Measurements from ENCODE around the gene TNFRSF13B. TPM values are rescaled to one million over a fixed set of nuclear protein-coding genes. Genes with fewer than 3 reads are reported as not detected.
"Not testable (repeated sequence)": the region's sequence is repeated elsewhere in the genome, so short reads cannot be mapped to it uniquely, and the experiment has no call there.

Gene TNFRSF13B
- total and polyA plus RNA-seq, 12 donors: 0.18 to 0.48 TPM; not detected in 10

DNA sequence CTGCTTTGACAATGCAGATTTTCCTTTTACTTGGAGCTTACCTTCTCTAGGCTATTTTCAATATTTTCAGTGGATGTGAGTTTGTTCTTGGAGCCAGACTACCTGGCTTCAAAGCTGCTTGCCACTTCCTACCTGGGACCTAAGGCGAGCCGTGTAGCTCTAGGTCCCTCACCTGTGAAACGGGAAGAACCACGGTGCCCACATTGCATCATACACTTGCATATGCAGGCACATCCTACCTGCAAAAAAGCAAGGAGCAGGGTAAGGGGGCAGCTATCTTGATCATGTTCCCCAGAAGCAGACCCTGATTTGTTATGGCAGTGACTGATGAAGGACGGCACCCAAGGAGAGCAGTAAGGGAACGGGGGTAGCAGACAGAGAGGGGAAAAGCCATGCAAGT lies 43.3 kb upstream of the TNFRSF13B start:
- TF ChIP-seq POLR2A (IDR thresholded peaks at IDR 0.05): no peak
- TF ChIP-seq, protein P1, sequence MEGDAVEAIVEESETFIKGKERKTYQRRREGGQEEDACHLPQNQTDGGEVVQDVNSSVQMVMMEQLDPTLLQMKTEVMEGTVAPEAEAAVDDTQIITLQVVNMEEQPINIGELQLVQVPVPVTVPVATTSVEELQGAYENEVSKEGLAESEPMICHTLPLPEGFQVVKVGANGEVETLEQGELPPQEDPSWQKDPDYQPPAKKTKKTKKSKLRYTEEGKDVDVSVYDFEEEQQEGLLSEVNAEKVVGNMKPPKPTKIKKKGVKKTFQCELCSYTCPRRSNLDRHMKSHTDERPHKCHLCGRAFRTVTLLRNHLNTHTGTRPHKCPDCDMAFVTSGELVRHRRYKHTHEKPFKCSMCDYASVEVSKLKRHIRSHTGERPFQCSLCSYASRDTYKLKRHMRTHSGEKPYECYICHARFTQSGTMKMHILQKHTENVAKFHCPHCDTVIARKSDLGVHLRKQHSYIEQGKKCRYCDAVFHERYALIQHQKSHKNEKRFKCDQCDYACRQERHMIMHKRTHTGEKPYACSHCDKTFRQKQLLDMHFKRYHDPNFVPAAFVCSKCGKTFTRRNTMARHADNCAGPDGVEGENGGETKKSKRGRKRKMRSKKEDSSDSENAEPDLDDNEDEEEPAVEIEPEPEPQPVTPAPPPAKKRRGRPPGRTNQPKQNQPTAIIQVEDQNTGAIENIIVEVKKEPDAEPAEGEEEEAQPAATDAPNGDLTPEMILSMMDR (IDR thresholded peaks at IDR 0.05): no peak
- intact Hi-C loops (cut with DNase I): no loop called here
- Histone ChIP-seq H3K9me3 (replicated peaks in 1 of 3) (no peaks in the 10 kb centered on the region), H3K27ac (no peak overlapping the region), H3K36me3 (replicated peaks in 1 of 2) (no peaks in the 10 kb centered on the region), H3K4me3 (no peak overlapping the region), H3K27me3 (no peaks in the 10 kb centered on the region), H3K4me1 (replicated peaks in 1 of 2) (no peaks in the 10 kb centered on the region)
- WGBS, 4 donors: 89 to 94% (median 93%) methylated on average over 6 of the region's 6 CpGs
- DNase-seq: peak in 1 of 7 donors; percentile 8

DNA sequence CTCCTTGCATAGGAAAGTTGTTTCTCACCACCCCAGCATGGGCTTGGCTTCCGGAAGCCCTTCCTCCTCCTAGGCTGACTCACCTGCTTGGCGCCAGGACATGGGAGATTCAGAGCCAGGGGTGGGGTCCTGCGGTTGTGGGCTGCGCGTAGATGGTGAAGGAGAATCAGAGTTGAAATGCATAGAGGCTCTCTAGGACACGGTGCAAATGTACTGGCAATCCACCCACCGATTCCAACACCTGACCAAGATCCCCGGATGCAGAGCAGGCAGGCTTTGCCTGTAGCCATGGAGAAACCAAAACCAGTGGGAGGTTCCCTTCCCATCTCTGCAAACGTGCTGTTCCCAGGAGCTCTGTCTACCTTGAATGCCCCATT lies 42.8 kb upstream of the TNFRSF13B start:
- H3K36me3 ChIP-seq (replicated peaks in 1 of 2); H3K27me3 ChIP-seq; H3K27ac ChIP-seq; H3K4me1 ChIP-seq (replicated peaks in 1 of 2); H3K9me3 ChIP-seq (replicated peaks in 1 of 3); H3K4me3 ChIP-seq; intact Hi-C loops (cut with DNase I): not testable (repeated sequence)
- DNase-seq: peak in 1 of 7 donors; percentile 7
- WGBS, 4 donors: 84 to 94% (median 89%) methylated on average over 8 to 9 of the region's 9 CpGs

DNA sequence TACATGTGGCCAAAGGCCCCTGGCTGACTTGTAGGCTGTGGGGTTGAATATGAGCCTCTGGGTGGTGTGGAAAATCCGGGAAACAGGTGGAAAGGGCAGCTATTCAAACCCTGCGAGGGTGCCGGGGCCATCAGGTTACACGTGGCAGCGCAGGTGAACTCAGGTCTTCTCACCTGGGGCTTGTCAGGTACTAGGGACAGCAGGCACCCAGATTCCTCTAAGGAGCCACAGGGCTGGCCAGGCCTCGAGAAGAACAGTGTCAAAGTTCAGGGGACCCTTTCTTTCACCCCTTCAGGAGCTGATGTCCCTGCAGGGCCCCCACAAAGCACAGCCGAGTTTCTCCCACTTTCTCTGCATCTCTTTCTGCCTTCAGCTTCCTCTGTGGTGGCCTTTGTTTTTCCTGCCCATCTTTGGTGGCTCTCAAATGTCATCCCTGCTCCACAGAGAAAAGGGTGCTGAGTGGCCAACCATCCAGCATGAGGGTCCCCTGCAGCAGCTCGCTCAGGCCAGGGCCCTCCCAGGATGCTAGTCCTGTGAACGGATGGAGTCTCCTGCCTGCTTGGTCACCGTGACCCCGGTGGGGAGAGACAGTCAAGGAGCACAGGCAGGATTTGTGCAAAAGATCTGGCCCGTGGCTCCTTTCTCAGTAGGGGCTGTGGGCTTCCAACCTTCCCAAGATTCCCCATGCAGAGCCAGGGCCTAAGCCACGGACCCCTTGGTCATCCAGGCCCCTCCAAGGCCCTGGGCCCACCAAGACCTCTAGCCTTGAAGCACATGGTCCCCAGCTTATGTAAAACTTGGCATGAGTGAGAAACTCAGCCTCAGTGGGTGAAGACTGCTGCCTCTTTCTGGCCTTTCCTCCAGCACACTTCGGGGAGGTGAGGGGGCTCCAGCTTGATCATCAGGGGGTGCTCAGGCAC lies 42.2 kb upstream of the TNFRSF13B start:
- intact Hi-C loops (cut with DNase I); H3K4me3 ChIP-seq; H3K36me3 ChIP-seq (replicated peaks in 1 of 2); H3K27ac ChIP-seq; H3K27me3 ChIP-seq; H3K9me3 ChIP-seq (replicated peaks in 1 of 3); H3K4me1 ChIP-seq (replicated peaks in 1 of 2): not testable (repeated sequence)
- 77 to 88% (median 88%) methylated on average over 6 to 13 of the region's 14 CpGs for WGBS, 4 donors
- DNase-seq: peak in 1 of 7 donors; percentile 7

DNA sequence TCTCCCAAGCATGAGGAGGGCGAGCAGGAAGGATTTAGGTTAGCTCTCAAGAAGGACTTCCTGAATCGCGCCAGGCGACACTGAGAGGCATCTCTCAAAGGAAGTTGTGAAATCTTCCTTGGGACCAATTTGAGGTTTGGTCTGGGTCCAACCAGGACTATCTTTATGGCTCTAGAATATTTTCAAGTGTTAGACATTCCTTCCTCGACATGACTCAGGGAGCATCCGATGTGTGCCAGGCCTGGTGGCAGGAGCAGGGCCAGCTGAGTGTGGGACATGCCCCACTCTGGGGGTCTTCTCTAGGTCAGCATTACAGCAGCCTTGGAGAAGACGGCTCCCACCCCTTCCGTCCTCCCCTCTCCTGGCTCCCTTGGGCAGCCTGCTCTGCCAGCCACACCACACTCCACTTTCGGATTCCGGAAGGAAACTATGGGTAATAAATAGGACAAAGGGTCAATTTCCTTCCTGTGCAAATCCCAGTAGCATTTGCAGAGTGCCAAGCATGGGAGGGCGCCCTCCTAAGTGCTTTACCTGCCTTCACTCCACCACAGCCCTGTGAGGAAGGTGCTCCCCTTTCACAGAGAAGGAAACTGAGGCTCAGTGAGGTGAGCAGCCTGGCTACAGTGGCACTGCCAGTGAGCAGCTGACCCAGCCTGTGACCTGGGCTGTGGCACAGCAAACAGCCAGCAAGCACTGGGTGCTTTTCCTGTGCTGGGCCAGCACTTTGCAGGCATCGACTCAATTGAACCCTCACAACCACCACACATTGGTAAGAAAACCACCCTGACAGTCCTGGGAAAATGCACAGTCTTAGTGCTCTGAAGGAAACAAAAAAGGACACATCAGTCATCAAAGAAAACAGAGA lies 39.4 kb upstream of the TNFRSF13B start:
- peak overlapping the region in 1 of 5 donors; percentile 58 for H3K27ac ChIP-seq
- intact Hi-C loops (cut with DNase I); H3K36me3 ChIP-seq (replicated peaks in 1 of 2); H3K4me3 ChIP-seq; H3K4me1 ChIP-seq (replicated peaks in 1 of 2); H3K27me3 ChIP-seq; H3K9me3 ChIP-seq (replicated peaks in 1 of 3): not testable (repeated sequence)
- peak in 4 of 7 donors; percentile 31 to 67 (median 52) for DNase-seq
- 36 to 63% (median 47%) methylated on average over 4 to 6 of the region's 12 CpGs; no CpG with 5 or more reads in 1 of the 4 donors for WGBS, 4 donors

DNA sequence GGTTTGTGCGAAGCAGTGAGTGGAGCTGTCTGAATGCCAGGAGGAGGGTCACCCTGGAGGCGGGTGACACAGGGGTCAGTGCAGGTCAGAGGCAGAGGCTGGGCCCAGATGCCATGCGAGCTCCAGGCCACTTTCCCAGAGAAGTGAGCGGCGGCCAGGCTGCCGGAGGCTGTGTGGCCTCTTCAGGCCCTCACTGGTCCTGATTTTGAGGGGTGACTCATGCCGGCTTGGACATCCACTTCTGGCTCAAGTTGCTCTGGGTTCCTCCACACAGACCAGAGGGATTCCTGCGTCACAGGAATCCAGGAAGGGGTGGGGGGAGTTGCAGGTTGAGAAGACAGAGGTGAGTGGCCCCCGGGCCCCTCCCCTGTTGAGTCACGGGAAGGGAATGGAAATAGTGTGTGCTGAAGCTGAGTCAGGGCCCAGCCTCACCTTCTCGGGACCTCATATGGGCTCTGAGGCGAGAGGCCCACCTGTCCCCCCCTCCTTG lies 38.7 kb upstream of the TNFRSF13B start:
- peak overlapping the region in 1 of 5 donors; percentile 1 for H3K27ac ChIP-seq
- H3K4me1 ChIP-seq (replicated peaks in 1 of 2); DNase-seq; H3K27me3 ChIP-seq; intact Hi-C loops (cut with DNase I); H3K9me3 ChIP-seq (replicated peaks in 1 of 3); H3K4me3 ChIP-seq; H3K36me3 ChIP-seq (replicated peaks in 1 of 2): not testable (repeated sequence)
- 48 to 54% methylated on average over 5 of the region's 12 CpGs; no CpG with 5 or more reads in 2 of the 4 donors for WGBS, 4 donors

DNA sequence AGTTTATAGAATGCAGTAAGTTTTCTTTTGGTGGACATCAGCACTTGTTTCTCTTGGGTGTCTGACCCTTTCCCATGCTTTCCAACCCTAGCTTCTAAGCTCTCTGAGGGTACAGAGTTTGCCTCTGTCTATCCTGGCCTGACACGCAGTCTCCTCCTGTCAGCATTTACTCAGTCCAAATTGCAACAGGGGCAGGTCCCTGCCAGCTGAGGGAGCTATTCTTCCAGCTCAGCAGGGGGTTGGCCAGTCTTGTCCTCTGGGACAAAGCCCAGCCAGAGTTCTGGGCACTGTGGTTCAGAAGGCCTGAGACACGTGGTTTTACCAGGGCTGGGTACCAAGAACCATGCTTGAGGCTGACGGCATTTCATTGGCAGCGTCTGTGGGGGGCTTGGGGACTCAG lies 38.1 kb upstream of the TNFRSF13B start:
- H3K36me3 ChIP-seq (replicated peaks in 1 of 2); H3K27ac ChIP-seq; H3K9me3 ChIP-seq (replicated peaks in 1 of 3); DNase-seq; H3K27me3 ChIP-seq; H3K4me1 ChIP-seq (replicated peaks in 1 of 2); H3K4me3 ChIP-seq: not testable (repeated sequence)
- intact Hi-C loops (cut with DNase I): loop anchor here (10.0 kb wide), 3 partner anchors 135 to 295 kb away; partner anchors contain the start of gene NT5M (in 1 of the 2)
- 25 to 75% (median 45%) methylated on average over 1 of the region's 4 CpGs for WGBS, 4 donors
- TF ChIP-seq, protein P1 (IDR thresholded peaks at IDR 0.05): peak in 3 of 6 experiments; percentile 15 to 28 (median 24)

DNA sequence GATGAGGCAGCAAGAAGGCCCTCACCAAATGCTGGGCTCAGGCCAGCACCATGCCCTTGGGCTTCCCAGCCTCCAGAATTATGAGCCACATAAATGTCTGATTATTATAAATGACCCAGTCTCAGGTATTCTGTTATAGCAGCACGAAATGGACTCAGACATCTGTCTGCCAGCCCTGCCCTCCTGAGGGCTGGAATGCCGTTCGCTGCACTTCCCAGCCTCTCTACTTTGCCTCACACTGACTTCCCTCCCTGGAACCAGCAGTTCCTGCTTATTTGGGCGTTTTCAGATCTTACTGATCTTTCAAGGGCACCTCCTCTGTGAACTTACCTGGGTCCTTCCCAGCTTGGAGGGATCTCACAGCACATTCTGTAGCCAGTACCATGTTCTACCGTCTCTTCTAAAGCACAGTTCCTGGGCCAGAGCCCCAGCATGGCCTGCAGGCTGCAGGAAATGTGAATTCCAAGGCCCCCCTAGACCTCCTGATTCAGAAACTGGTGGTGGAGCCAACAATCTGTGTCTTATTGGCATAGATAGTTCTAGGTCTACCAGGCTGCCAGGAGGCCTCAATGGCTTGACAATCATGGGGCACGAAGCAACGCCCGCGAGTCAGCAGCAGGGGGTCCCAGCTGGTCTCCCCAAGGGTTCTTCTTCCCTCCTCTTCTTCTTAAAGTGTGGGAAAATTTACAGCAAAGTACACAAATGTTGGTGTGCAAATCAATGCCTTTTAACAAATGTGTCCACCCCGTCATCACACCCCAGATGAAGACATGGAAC lies 36.9 kb upstream of the TNFRSF13B start:
- WGBS, 4 donors: 83 to 85% (median 83%) methylated on average over 9 to 10 of the region's 10 CpGs
- not testable (repeated sequence) for H3K4me1 ChIP-seq (replicated peaks in 1 of 2); H3K9me3 ChIP-seq (replicated peaks in 1 of 3); H3K27ac ChIP-seq; H3K36me3 ChIP-seq (replicated peaks in 1 of 2); DNase-seq; H3K27me3 ChIP-seq; H3K4me3 ChIP-seq
- intact Hi-C loops (cut with DNase I): loop anchor here (10.0 kb wide), 3 partner anchors 136 to 296 kb away; partner anchors contain the start of gene NT5M (in 1 of the 2)

DNA sequence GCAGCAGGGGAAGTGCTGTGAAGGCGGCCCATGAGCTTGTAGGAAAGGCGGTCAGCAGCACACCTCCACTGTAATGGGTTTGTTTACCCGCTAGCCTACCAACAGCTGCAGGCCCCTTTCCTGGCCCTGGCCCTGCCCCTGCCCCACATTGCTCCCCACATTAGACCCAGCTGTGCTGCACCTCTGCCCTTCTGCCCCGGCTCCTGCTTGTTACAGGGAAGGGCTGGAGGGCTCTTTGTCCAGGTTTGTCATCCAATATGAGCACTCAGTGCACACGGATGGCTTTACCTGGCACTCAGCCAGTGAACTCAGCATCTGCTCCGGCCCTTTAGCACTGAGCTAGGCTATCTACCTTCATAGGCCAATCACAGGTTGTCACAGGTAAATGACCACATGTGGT lies 36.0 kb upstream of the TNFRSF13B start:
- intact Hi-C loops (cut with DNase I): loop anchor here (10.0 kb wide), 3 partner anchors 137 to 297 kb away; partner anchors contain the start of gene NT5M (in 1 of the 2)
- DNase-seq: peak in 1 of 7 donors; percentile 10
- not testable (repeated sequence) for H3K27ac ChIP-seq; H3K27me3 ChIP-seq; H3K36me3 ChIP-seq (replicated peaks in 1 of 2); H3K9me3 ChIP-seq (replicated peaks in 1 of 3); H3K4me3 ChIP-seq; H3K4me1 ChIP-seq (replicated peaks in 1 of 2)
- WGBS, 4 donors: 65 to 100% (median 86%) methylated on average over 2 to 4 of the region's 6 CpGs
